Ishikawa (cell line): Measurements from ENCODE around the gene COX8C.

Source experiments
- CEBPB ChIP-seq: IDR thresholded peaks from 2 replicates; pipeline ENCODE4 v1.6.1; 2012
- EP300 ChIP-seq: IDR thresholded peaks from 2 replicates; pipeline ENCODE4 v1.6.1; 2012; ENCODE audit warnings: borderline replicate concordance
- MAX ChIP-seq: IDR thresholded peaks from 2 replicates; pipeline ENCODE4 v1.6.1; 2012
- TAF1 ChIP-seq: IDR thresholded peaks from 2 replicates; pipeline ENCODE4 v1.6.1; 2012; ENCODE audit warnings: low read depth, mild to moderate bottlenecking
- YY1 ChIP-seq: IDR thresholded peaks from 2 replicates; pipeline ENCODE4 v1.6.1; 2012; ENCODE audit warnings: low read depth

GRCh38 chr14:93346926-93347721 lies at the start of gene COX8C:
- TF ChIP-seq CEBPB (no peak), MAX (no peak), TAF1 (no peak), YY1 (no peak), EP300 (no peak)
